MM.1S (cell line): ENCODE results near the gene PRF1.
"Not testable (repeated sequence)": the region's sequence is repeated elsewhere in the genome, so short reads cannot be mapped to it uniquely, and the experiment has no call there.

Experiments used
- EZH2 ChIP-seq: fragments of 300-600 bp; sonication (generic); optimal IDR thresholded peaks from 2 replicates; pipeline ENCODE3; 2017; ENCODE audit warnings: low read depth, mild to moderate bottlenecking, antibody characterized with exemption, low read length, mixed read lengths
- EZH2phosphoT487 ChIP-seq: fragments of 300-600 bp; sonication (generic); IDR thresholded peaks from 2 replicates; pipeline ENCODE4 v1.6.1; 2018; ENCODE audit warnings: antibody characterized with exemption, low read length
- TF ChIP-seq, protein P1 (sequence below): fragments of 300-600 bp; sonication (generic); IDR thresholded peaks from 2 replicates; pipeline ENCODE4 v1.5.1; 2016; ENCODE audit warnings: antibody characterized with exemption, low read length, mixed read lengths

- not testable (repeated sequence) for TF ChIP-seq EZH2, EZH2phosphoT487
- TF ChIP-seq, protein P1, sequence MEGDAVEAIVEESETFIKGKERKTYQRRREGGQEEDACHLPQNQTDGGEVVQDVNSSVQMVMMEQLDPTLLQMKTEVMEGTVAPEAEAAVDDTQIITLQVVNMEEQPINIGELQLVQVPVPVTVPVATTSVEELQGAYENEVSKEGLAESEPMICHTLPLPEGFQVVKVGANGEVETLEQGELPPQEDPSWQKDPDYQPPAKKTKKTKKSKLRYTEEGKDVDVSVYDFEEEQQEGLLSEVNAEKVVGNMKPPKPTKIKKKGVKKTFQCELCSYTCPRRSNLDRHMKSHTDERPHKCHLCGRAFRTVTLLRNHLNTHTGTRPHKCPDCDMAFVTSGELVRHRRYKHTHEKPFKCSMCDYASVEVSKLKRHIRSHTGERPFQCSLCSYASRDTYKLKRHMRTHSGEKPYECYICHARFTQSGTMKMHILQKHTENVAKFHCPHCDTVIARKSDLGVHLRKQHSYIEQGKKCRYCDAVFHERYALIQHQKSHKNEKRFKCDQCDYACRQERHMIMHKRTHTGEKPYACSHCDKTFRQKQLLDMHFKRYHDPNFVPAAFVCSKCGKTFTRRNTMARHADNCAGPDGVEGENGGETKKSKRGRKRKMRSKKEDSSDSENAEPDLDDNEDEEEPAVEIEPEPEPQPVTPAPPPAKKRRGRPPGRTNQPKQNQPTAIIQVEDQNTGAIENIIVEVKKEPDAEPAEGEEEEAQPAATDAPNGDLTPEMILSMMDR = not testable (repeated sequence)
Measured at GRCh38 chr10:70581176-70581575, 21.4 kb downstream of the PRF1 start.
